Measurements from ENCODE around the gene ZNF35. TPM values are rescaled to one million over a fixed set of nuclear protein-coding genes. Genes with fewer than 3 reads are reported as not detected.

ZNF35 gene
- total and polyA plus RNA-seq, 2 of the 8 experiments (the other 6 are each of a cell fraction or from before 2014, with no cell fraction given): 2.9 to 20.0 TPM

DNA sequence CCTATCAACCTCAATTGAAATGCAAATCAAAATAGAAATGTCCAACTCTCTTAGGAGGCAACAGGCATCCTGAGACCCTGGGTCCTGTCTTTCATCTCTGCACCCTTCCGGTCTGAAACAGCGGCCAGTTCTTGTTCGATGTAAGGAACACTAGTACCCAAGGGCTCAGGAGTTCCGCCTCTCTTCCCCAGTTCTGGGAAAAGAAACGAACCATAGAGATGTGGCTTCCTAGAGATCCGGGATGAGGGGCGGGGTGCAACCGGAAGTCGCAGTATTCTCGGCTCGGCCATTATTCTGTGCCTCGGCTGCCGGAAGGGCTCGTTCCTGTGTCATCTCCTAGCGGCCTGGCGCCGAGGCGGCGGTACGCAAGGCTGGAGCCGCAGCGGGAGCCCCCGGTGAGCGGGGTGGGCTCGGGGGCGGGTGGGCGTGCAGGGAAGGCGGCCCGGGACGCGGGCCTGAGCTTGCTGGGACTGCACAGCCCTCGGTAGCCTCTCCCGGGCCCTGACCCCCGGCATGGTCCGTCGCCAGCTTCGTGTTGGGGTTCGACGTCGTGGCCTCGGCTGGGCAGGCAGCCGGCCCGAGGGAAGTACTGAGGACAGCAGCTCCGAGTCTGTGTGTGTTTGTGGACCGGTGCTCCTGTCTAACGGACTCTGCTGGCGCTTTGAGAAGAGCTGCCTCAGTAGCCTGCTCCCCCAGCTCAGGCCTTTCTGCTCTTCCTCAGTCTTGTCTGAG lies 23.6 kb upstream of the ZNF35 start, which contains the start of gene ZNF197:
Gene ZNF197, plus strand, starts transcription at position 288 of the 732 bp plus-strand sequence. CDS start 4,119 bp downstream, outside the sequence.
- H3K14ac ChIP-seq (ENCODE audit: insufficient read length): no peak within 1 kb of the TSS
- TF ChIP-seq CTCF (IDR thresholded peaks at IDR 0.05; ENCODE audit: control extremely low read depth in 1 of 3, insufficient read depth in 1 of 3, low read depth in 1 of 3, low read length in 3 of 3) (peak in 1 of 3 experiments; percentile 15; a peak in 1 of 4 replicates), TCF12 (IDR thresholded peaks at IDR 0.05; ENCODE audit: low read depth, low read length) (no peak), YY1 (IDR thresholded peaks at IDR 0.05; ENCODE audit: low read depth, low read length) (peak; percentile 91), SP4 (IDR thresholded peaks at IDR 0.05; ENCODE audit: low read length) (no peak), BACH1 (IDR thresholded peaks at IDR 0.05; ENCODE audit: low read length) (no peak), SUZ12 (IDR thresholded peaks at IDR 0.05; ENCODE audit: low read length) (no peak), NRF1 (IDR thresholded peaks at IDR 0.05; ENCODE audit: low read depth, low read length) (no peak), BCL11A (IDR thresholded peaks at IDR 0.05; ENCODE audit: low read depth in 2 of 2, low read length in 2 of 2) (no peak), MAFK (IDR thresholded peaks at IDR 0.05; ENCODE audit: low read depth, low read length) (no peak), CREB1 (IDR thresholded peaks at IDR 0.05) (peak; percentile 55)

More for the DNA sequence above, 23.6 kb upstream of the ZNF35 start, which contains the start of gene ZNF197:
- ChIA-PET CTCF (ENCODE audit: partially characterized antibody) (interaction anchor here (0.6 to 1.3 kb wide), 6 partner anchors 21 to 233 kb away, joined by 3 to 6 read pairs (median 3); no protein-coding TSS in a partner anchor), POLR2A (ENCODE audit: partially characterized antibody) (interaction anchor here (0.7 to 2.9 kb wide), 10 partner anchors 9 to 137 kb away, joined by 3 to 20 read pairs (median 6); partner anchors contain the start of genes KIAA1143, KIF15, ZKSCAN7 and ZNF35)
- peak; percentile 91 for FAIRE-seq
- peaks cover 7% of the 10 kb centered on the region for H3K23me2 ChIP-seq (ENCODE audit: low read depth, low read length)
- H3K4me1 ChIP-seq (replicated peaks in 1 of 4; ENCODE audit: control insufficient read depth in 3 of 4, insufficient read depth in 4 of 4, low read length in 3 of 4): peaks cover 0 to 5% (median 0%) of the 10 kb centered on the region in 4 experiments; a peak in 1 of 7 replicates
- peak within 1 kb of the TSS; percentile 69 for H4K8ac ChIP-seq (ENCODE audit: extremely low read depth, insufficient read depth, low read length)
- no peak within 1 kb of the TSS for H4K91ac ChIP-seq (replicated peaks; ENCODE audit: insufficient read length, low read length)
- H4K20me1 ChIP-seq (replicated peaks in 1 of 2; ENCODE audit: control insufficient read depth in 1 of 2, insufficient read depth in 2 of 2, low read length in 2 of 2): no peaks in the 10 kb centered on the region
- H2BK12ac ChIP-seq (ENCODE audit: low read depth, low read length): no peak within 1 kb of the TSS
- H2BK120ac ChIP-seq (replicated peaks; ENCODE audit: low read depth, low read length): no peak within 1 kb of the TSS
- no peak within 1 kb of the TSS for H2BK20ac ChIP-seq (ENCODE audit: low read length)
- peaks cover 0 to 3% (median 0%) of the 10 kb centered on the region in 4 experiments; a peak in 2 of 8 replicates for H3K36me3 ChIP-seq (ENCODE audit: control insufficient read depth in 2 of 4, insufficient read depth in 4 of 4, low read length in 3 of 4)
- H3K4me3 ChIP-seq (ENCODE audit: extremely low read depth in 1 of 4, insufficient read depth in 2 of 4, low read depth in 3 of 4, low read length in 4 of 4): peak within 1 kb of the TSS; percentile 77 to 94 (median 82)
- H2AK5ac ChIP-seq (ENCODE audit: low read depth, low read length): no peak within 1 kb of the TSS
- H4K5ac ChIP-seq (ENCODE audit: insufficient read length, low read depth, low read length): no peak within 1 kb of the TSS
- H3K9ac ChIP-seq (replicated peaks in 1 of 4; ENCODE audit: extremely low read depth in 1 of 4, low read depth in 3 of 4, low read length in 3 of 4): peak within 1 kb of the TSS; percentile 54 to 82 (median 72)
- peaks cover 2% of the 10 kb centered on the region; the same call in 1 of the 2 replicates for H3K79me1 ChIP-seq (ENCODE audit: low read depth, low read length)
- H3K79me2 ChIP-seq (ENCODE audit: control insufficient read depth in 1 of 2, insufficient read depth in 2 of 2, low read length in 2 of 2): peaks cover 0 to 21% of the 10 kb centered on the region in 2 experiments; a peak in 2 of 4 replicates
- H3K4me2 ChIP-seq (ENCODE audit: insufficient read depth in 1 of 2, low read depth in 2 of 2, low read length in 2 of 2): peak within 1 kb of the TSS; percentile 46 to 73
- peak within 1 kb of the TSS; percentile 47; the same call in 1 of the 2 replicates for H2BK5ac ChIP-seq (ENCODE audit: low read depth, low read length)
- no peaks in the 10 kb centered on the region for H3K9me3 ChIP-seq (ENCODE audit: insufficient read depth in 2 of 2, low read depth in 1 of 2, low read length in 1 of 2)
- peak within 1 kb of the TSS; percentile 27 for H3K56ac ChIP-seq (replicated peaks; ENCODE audit: insufficient read length, low read depth, low read length)
- H3K4ac ChIP-seq (replicated peaks; ENCODE audit: insufficient read length, low read depth, low read length): peak within 1 kb of the TSS; percentile 58
- no peak within 1 kb of the TSS for H3K18ac ChIP-seq (ENCODE audit: extremely low read depth, low read length)
- peak within 1 kb of the TSS; percentile 67; the same call in 1 of the 2 replicates for H3K27ac ChIP-seq (ENCODE audit: low read depth, low read length)
- peak within 1 kb of the TSS; percentile 94 for H2AFZ ChIP-seq (ENCODE audit: low read length)
- no peaks in the 10 kb centered on the region for H3K27me3 ChIP-seq (replicated peaks in 1 of 4; ENCODE audit: control insufficient read depth in 3 of 4, extremely low read depth in 1 of 4, insufficient read depth in 3 of 4, low read length in 3 of 4)
- H3K23ac ChIP-seq (ENCODE audit: insufficient read length): no peak within 1 kb of the TSS
- no peak within 1 kb of the TSS for H2BK15ac ChIP-seq (ENCODE audit: low read length)
- WGBS, 2 experiments (ENCODE audit: extremely low coverage in 1 of 2, insufficient coverage in 1 of 2, insufficient read length in 1 of 2, insufficient replicate concordance in 2 of 2, low coverage in 1 of 2, low lambda C conversion rate in 2 of 2, missing lambda C conversion rate in 1 of 2): 2% methylated on average over 34 of the region's 47 CpGs; no CpG with 5 or more reads in 1 of the 2 experiments
- peak; percentile 74 to 84 for DNase-seq (ENCODE audit: low read depth in 1 of 2, low spot score in 2 of 2)

Data from H1 (cell line).